ENCODE results near the gene HPD.

DNA sequence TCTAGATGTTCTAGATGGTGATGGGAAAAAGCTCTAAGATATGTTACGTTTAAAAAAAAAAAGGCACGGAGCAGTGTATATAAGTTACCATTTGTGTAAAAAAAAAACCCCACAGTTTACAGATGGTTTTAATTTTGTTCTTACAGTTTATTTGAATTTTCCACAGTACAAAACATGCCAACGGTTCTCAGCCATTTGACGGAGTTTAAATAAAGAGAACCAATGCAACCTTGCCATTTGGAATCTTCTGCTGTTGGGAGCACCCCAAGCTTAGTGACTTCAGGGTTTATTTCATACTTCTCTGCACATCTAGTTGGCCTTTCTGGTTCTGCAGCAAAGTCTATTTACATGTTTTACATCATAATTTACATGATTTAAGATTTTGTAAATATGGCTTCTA is 7.7 kb upstream of the HPD start:
- TF ChIP-seq, protein P1, sequence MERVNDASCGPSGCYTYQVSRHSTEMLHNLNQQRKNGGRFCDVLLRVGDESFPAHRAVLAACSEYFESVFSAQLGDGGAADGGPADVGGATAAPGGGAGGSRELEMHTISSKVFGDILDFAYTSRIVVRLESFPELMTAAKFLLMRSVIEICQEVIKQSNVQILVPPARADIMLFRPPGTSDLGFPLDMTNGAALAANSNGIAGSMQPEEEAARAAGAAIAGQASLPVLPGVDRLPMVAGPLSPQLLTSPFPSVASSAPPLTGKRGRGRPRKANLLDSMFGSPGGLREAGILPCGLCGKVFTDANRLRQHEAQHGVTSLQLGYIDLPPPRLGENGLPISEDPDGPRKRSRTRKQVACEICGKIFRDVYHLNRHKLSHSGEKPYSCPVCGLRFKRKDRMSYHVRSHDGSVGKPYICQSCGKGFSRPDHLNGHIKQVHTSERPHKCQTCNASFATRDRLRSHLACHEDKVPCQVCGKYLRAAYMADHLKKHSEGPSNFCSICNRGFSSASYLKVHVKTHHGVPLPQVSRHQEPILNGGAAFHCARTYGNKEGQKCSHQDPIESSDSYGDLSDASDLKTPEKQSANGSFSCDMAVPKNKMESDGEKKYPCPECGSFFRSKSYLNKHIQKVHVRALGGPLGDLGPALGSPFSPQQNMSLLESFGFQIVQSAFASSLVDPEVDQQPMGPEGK (CRISPR knock-in tag; IDR thresholded peaks at IDR 0.05; ENCODE audit: borderline replicate concordance): no peak
- TF ChIP-seq TOX (CRISPR knock-in tag; IDR thresholded peaks at IDR 0.05; ENCODE audit: borderline replicate concordance) (no peak), ARNTL (CRISPR knock-in tag; IDR thresholded peaks at IDR 0.05; ENCODE audit: borderline replicate concordance, low read depth) (no peak), ZFP30 (CRISPR knock-in tag; IDR thresholded peaks at IDR 0.05) (no peak), ZFP3 (CRISPR knock-in tag; IDR thresholded peaks at IDR 0.05) (no peak), ZNF8 (CRISPR knock-in tag; IDR thresholded peaks at IDR 0.05) (no peak), BACH2 (CRISPR knock-in tag; IDR thresholded peaks at IDR 0.05; ENCODE audit: borderline replicate concordance) (no peak), ESRRG (CRISPR knock-in tag; IDR thresholded peaks at IDR 0.05) (no peak), OSR1 (CRISPR knock-in tag; IDR thresholded peaks at IDR 0.05) (no peak), RARB (CRISPR knock-in tag; IDR thresholded peaks at IDR 0.05) (no peak), GLIS3 (CRISPR knock-in tag; IDR thresholded peaks at IDR 0.05) (no peak), CSRNP3 (CRISPR knock-in tag; IDR thresholded peaks at IDR 0.05) (no peak), ISL1 (CRISPR knock-in tag; IDR thresholded peaks at IDR 0.05) (no peak)
- TF ChIP-seq, protein P2, sequence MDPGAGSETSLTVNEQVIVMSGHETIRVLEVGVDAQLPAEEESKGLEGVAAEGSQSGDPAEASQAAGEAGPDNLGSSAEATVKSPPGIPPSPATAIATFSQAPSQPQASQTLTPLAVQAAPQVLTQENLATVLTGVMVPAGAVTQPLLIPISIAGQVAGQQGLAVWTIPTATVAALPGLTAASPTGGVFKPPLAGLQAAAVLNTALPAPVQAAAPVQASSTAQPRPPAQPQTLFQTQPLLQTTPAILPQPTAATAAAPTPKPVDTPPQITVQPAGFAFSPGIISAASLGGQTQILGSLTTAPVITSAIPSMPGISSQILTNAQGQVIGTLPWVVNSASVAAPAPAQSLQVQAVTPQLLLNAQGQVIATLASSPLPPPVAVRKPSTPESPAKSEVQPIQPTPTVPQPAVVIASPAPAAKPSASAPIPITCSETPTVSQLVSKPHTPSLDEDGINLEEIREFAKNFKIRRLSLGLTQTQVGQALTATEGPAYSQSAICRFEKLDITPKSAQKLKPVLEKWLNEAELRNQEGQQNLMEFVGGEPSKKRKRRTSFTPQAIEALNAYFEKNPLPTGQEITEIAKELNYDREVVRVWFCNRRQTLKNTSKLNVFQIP (CRISPR knock-in tag; IDR thresholded peaks at IDR 0.05; ENCODE audit: borderline replicate concordance, low read depth): no peak
